Panc1 (cell line): ENCODE measurements around the gene SIX3.

Experiments used
- CTCF ChIP-seq: fragments of 450-650 bp; IDR thresholded peaks from 2 replicates; pipeline ENCODE4 v1.5.1; 2017; ENCODE audit warnings: mild to moderate bottlenecking
- POLR2AphosphoS5 ChIP-seq: IDR thresholded peaks from 2 replicates; pipeline ENCODE4 v1.6.1; 2012; ENCODE audit warnings: mild to moderate bottlenecking, low read depth, low read length, moderate library complexity
- REST ChIP-seq, 2 experiments: IDR thresholded peaks; 2 replicates each; pipeline ENCODE4 v1.6.1; 2011 to 2012; ENCODE audit warnings: low read depth in 2 of 2, control low read depth in 1 of 2, low read length in 1 of 2, mild to moderate bottlenecking in 1 of 2, moderate library complexity in 1 of 2; ENCODE audit not compliant: insufficient read depth in 1 of 2
- SIN3A ChIP-seq: IDR thresholded peaks from 2 replicates; pipeline ENCODE4 v1.6.1; 2012; ENCODE audit warnings: low read depth, mild to moderate bottlenecking, low read length, moderate library complexity, borderline replicate concordance; ENCODE audit not compliant: insufficient read depth
- TCF7L2 ChIP-seq: IDR thresholded peaks from 2 replicates; pipeline ENCODE4 v1.6.1; 2011; ENCODE audit warnings: mild to moderate bottlenecking, low read depth, low read length, inconsistent platforms

- no peak for TF ChIP-seq CTCF
- no peak for TF ChIP-seq POLR2AphosphoS5
- TF ChIP-seq REST (IDR thresholded peaks at IDR 0.05; ENCODE audit: insufficient read depth in 1 of 2, low read depth in 2 of 2, low read length in 1 of 2) = no peak
- TF ChIP-seq SIN3A = no peak
- no peak for TF ChIP-seq TCF7L2
These were observed 8.0 kb upstream of the SIX3 start for GRCh38 chr2:44933434-44933951.
